HG02943 (cell line): ENCODE data around the gene APBA2.

Experiments used
- ATAC-seq: cut with Tn5 transposase; IDR thresholded peaks from one replicate; pipeline ENCODE4 v1.9.1; 2021; ENCODE audit warnings: mild to moderate bottlenecking, low read depth, moderate library complexity; ENCODE audit not compliant: unreplicated experiment

APBA2 gene

GRCh38 chr15:29071232-29071881, 185.6 kb downstream of the APBA2 start:
- ATAC-seq, result no peak

- no peak for ATAC-seq
Observed at GRCh38 chr15:29071882-29072273, 186.1 kb downstream of the APBA2 start.

GRCh38 chr15:29072444-29072843, 186.7 kb downstream of the APBA2 start:
- ATAC-seq, result no peak

- no peak for ATAC-seq
Observed at GRCh38 chr15:29074045-29074444, 188.3 kb downstream of the APBA2 start.

GRCh38 chr15:29078541-29078940, 192.8 kb downstream of the APBA2 start:
- no peak for ATAC-seq

- ATAC-seq, result no peak
Observed at GRCh38 chr15:29079479-29079878, 193.7 kb downstream of the APBA2 start.

- ATAC-seq, result no peak
Observed at GRCh38 chr15:29081781-29082180, 196.0 kb downstream of the APBA2 start.

GRCh38 chr15:29083161-29083560, 197.4 kb downstream of the APBA2 start:
- no peak for ATAC-seq

- ATAC-seq, result no peak
Observed at GRCh38 chr15:29083858-29084257, 198.1 kb downstream of the APBA2 start.

- ATAC-seq, result no peak
Observed at GRCh38 chr15:29086001-29086400, 200.2 kb downstream of the APBA2 start.

GRCh38 chr15:29086891-29087290, 201.1 kb downstream of the APBA2 start:
- no peak for ATAC-seq

- ATAC-seq, result no peak
Observed at GRCh38 chr15:29087521-29088285, 201.9 kb downstream of the APBA2 start.

- ATAC-seq, result no peak
Observed at GRCh38 chr15:29088666-29089065, 202.9 kb downstream of the APBA2 start.

GRCh38 chr15:29089731-29090616, 204.2 kb downstream of the APBA2 start:
- ATAC-seq, result no peak

- ATAC-seq, result no peak
Observed at GRCh38 chr15:29090617-29091466, 205.1 kb downstream of the APBA2 start.

GRCh38 chr15:29091666-29092065, 205.9 kb downstream of the APBA2 start:
- ATAC-seq, result no peak

- no peak for ATAC-seq
Observed at GRCh38 chr15:29092376-29093064, 206.7 kb downstream of the APBA2 start.

- no peak for ATAC-seq
Observed at GRCh38 chr15:29093065-29093435, 207.3 kb downstream of the APBA2 start.

GRCh38 chr15:29093696-29094343, 208.0 kb downstream of the APBA2 start:
- ATAC-seq, result no peak
